T follicular helper cell (primary cell): ENCODE measurements around the gene CDH13.

ENCODE experiments used
- DNase-seq: peaks from one replicate; pipeline ENCODE4 v3.0.0-alpha.2; 2020; ENCODE audit warnings: low read depth

Gene CDH13

DNA sequence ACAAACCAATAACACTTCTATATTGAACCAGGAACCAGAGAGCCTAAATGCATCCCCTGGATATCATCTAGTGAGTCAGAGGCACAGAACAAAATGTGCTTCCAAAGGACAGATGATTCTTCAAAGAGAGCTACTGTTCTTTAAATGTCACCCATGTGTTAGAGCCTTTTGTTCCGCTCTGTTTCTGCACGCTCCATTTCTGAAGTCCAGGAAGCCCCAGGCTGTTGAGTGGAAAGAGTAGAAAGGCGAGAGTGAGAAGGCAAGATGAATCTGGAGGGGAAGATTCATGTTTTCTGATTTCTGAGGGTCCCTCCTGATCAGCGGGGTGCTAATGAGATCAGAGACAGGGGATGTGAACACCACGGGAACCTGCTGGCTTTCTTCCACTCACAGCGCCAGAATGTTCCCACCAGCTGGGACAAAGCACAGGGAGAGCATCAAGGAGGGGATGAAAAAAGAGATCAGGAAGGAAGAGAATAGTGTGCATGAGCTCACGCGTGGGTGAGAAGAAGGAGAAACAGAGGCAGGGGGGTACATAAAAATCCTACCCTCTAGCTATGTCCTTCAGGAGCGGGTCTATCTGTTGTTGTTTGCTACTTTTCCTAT lies 621.1 kb downstream of the CDH13 start:
- DNase-seq = no peak

DNA sequence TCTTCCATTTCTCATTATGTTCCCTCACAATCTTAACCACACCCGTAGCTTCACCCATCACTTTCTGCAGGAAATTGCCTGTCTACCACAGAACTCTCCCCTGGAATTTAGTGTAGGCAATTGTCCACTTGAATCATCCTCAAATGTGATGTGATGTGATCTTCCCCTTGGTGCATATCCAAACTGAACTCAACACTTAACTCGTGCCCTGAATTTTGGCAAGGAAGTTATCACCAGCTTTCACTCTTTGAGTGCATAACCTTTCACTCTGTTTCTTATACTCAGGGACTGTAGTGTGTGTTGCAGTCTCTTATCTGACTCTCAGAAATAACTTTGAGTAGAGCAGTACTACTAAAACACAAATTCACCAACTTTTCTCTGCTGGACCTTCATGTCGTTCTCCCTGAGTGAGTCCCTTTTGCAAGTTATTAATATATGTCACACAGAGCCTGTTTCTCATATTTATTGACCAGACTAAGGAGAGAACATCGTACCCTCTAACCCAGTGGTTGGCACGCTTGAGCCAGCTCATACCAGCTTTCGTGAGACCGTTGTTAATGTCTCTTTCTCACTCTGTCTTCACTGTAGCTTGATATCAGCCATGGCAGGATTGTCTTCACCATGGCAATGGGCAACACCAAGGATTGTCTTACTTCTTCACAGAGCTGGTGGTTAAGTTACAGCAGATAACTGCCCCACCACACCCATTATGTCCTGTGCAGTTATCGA lies 622.1 kb downstream of the CDH13 start:
- no peak for DNase-seq

DNA sequence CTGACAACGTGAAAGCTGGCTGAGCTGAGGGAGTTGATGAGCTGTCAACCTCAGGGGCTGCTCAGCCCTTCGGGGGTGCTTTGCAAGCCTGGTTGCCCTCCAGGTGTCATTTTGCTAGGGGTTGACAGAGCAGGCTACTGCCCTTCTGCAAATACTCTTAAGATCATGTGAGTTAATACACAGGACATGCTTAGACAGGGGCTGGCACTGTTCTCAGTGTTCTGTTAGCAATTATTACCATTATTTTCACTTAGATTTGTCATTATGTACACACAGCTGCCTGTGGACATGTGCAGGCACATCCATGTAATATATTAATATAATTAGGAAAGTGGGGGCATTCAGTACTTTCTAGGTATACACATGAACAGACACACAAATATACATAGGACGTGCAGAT lies 626.8 kb downstream of the CDH13 start:
- DNase-seq = no peak

DNA sequence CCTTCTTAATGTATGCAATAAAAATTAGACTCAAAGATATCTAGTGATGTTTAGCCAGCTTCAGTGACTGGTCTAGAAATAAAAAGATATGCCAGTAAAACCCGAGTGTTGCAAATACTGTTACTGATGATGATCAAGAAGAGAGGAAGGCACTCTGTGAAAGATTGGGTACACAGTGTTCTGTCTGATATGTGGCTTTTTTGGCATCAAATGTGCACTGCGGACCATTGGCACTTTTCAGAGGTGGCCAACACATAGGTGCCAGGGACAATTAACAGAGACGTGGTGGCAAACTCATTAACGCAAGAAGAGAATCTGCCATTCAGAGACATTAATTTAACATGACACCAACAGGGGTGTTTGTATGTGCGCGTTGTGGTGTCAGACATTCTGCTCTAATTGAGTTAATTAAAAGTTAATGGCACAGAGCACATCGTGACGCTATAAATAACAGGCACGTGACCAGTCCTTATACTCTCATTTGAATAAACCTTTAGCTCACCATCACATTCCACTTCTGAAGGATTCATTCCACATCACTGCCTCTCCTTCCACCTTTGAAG lies 631.7 kb downstream of the CDH13 start:
- DNase-seq = no peak

DNA sequence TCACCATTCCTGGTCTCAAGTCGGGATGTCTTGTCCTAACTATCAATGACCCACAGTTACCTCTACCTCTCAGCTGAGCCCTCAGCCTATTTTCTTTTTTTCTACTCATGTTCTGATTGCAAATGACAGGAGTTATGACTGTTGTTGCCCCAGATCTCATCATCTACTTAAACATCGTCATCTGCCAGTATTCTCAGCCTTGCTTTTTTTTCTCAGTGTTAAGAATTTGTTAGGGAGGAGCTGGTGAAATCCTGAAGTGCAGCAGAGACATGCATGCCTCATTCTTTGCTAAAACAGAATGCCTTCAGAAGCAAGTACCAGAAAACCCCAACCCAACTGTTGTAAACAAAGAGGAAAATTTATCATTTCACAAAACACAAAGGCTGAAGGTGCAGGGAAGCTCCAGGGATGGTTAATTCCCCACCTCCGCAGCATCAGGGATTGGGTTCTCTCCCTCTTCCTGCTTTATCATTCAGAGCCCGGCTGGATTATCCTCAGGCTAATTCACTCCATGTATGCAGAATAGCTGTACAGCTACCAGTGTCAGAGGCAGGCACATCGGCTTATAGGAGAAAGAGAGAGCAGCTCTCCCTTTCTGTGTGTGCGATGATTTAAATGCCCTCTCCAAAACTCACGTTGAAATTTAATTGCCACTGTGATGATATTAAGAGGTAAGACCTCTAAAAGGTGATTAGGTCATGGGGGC lies 640.2 kb downstream of the CDH13 start:
- no peak for DNase-seq

DNA sequence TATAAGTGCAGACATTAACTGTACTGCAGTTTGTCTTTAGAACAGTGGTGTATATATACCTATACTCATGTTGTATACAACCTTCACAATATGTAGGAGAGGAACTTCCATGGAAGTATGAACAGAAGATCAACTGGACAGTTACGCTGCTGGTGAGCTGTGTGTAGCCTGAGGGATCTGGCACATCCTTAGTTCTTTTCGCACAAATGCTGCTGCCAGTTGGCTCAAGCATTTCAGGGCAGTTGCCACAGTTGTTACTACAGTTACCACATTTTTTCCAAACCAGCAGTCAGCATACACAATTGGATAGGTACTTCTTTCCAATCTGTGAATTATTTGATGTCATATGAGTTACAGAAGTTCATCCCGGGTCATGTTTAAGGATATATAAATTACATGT lies 641.4 kb downstream of the CDH13 start:
- no peak for DNase-seq

DNA sequence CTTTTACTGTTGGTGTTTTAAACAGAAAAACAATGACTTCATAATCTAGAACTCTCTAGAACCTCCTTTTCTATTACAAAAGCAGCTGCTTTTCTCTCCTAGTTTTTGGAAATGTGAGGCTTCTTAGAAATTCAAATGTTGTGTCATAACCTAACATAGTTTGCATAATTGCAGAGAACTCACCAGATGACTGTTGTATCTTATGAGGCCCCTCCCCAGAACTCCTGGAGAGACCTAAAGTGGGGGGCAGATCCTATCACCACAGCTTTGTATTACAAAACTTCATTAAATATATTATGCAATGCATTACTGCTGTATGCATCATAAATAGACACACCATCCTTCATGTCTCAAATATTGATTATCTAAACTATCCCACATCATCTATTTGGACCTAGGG lies 642.3 kb downstream of the CDH13 start:
- no peak for DNase-seq

DNA sequence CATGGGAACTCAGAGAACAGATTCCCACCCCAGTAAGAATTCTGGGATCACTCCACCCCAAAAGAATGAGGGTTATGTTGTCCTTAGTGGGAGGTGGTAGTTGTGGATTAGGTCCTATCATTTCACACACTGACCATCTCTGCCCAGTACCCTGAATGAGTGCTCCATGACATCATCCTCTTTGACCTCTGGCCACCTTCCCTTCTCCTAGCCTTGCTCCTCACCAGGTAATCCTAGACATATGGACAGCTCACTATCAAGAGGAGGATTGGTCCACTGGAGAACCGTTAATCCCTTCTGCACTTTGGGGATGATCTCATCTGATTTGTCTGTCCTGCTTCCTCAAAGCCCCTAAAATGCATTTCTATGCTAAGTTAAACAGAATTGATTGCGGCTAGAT lies 642.8 kb downstream of the CDH13 start:
- no peak for DNase-seq

DNA sequence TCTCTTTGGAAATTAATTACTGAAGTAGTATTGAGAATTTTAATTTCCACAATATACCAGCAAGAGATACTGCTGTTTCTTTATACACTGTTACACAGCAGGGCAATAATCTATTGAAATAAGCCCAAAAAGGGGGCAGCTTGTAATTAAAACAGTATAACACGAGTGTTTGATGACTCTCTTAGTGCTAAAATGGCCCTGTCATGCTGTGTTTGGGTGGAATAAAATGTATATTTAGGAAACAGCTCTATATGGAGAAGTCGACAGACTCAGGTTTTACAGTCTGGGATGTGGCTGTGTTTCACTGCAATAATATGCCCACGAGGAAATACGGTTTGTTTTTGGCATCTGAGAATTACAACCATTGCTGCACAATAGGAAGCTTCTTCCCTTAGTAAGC lies 643.3 kb downstream of the CDH13 start:
- DNase-seq = no peak

DNA sequence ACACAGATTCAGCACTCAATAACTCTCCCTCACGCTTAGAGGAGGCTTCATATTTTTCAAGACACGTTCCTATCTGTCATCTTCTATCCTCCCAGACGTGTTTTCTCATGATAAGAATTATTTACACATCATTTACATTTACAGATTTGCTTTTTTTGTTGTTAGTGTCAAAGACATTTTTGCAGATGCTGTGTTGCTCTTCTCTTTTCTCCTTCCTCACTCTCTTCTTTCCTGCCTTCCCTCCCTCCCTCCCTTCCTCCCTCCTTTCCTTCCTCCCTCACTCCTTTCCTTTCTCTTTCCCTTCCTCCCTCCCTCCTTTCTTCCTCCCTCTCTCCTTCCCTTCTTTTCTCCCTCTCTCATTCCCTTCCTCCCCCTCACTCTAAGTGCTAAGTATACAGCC lies 643.9 kb downstream of the CDH13 start:
- DNase-seq = no peak

DNA sequence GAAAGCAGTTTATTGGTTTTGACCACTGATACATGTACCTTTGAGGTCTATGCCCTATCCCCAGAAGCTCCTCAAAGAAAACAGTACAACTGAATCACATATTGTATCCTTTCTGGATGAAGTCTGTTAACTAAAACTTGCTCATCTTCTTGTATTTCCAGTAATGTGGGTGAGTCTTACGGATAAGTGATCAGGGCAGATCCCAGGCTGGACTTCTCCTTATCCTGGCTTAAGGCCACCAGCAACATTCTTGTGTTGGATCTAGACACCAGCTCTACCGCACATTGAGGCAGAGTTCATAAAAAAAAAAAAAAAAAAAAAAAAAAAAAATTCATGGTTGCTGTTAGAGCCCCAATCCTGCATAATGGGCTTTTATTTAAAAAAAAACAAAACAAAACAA lies 644.4 kb downstream of the CDH13 start:
- DNase-seq = no peak

DNA sequence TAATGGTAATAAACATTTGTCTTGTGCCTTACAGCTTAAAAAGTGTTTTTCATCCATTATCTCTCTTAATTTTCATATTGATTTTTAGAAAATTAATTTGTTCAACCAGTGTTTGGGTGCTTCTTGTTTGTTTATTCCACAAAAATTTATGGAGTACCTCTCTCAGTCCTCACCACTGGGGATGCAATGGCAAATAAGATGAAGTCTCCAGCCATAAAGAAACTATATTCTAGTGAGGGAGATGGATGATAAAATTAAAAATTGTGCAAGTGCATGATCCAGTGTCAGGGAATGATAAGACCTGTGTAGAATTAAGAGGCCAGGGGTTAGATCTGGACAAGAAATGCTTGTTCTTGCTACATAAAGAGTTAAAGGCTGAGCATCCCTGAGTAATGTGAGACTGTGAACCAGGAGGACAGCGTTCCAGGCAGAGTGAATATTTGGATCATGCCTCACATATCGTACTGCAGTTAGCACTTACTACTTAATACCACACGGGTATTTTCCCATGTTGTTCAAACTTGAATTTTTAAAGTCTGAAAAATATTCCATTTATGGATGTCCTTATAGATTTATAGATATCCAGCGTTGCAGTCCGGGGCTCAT lies 645.3 kb downstream of the CDH13 start:
- DNase-seq = no peak

DNA sequence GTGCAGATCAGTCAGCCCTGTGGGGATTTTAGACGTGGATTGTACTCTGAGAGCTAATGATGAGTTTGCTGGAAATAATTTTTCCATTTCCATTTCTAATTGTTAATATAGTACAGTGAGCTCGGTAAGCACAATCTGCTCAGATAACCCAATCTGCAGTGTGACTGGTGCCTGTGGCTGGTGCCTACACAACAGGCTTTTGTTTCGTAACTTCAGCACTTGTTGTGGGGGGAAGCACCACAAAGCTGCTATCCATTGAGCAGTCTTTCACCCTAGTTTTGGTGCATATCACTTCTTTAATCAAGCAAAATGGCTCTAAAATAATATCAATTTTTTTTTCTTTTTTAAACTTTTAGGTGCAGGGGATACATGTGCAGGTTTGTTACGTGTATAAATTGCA lies 646.1 kb downstream of the CDH13 start:
- DNase-seq = no peak

DNA sequence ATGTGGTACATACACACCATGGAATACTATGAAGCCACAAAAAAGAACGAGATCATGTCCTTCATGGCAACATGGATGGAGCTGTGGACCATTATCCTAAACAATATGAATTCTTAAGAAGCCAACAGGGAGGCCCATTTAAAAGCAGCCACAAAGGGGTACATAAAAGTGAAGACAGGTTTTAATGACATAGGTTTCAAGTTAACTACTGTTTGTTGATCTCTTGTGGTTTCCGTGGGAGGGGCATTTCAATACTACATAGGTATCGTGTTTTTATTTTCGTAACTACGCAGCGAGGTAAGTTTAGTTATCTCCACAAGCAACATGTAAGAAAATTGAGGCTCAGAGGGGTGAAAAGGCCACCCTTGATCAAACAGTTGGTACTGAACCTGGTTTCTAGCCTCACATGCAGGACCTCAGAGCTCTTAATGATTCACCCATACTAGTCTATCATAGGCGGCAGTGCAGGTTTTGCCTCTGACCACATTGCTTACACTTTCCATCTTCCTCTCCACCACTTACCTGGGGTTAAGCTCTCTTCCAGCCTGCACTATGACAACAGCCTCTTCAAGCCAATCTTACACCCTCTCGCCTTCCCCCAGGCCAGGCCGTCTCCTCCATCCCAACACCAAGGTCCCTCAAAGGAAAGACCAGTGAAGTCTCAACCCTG lies 646.9 kb downstream of the CDH13 start:
- no peak for DNase-seq

DNA sequence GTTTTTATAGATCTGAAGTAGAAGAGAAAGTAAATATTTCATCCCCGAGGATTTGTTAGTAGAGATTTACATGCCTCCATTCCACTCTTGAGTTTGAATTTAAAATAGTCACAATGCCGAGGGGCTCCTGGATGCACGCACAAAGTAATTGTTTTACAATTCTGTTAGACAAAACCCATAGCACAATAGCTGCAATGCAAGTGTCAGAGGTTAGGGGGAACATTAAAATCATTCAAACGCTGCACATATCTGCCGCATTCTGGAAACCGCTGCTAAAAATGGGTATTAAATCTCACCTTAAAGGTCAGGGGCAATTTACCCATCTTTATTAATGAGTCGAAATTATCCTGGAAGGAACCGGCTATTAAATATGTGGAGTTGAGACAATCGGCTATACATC lies 652.5 kb downstream of the CDH13 start:
- no peak for DNase-seq

DNA sequence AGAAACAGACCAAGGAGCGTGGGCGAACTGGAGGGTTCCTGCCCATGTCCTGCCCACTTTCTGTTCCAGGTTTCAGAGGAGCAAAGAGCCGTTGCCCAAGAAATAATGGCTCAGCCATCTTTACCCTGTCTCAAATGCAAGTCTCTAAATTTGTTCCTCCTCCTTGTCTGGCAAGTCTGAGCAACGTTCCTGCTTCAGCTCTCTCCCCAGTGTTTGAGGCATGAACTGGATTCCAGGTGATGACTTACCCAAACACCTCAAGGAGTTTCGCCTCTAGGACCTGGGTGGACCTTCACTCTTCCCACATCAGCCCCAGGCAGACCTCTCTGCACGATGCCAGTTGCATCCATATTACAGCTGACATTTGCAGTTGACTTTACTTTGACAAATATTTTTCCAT lies 659.2 kb downstream of the CDH13 start:
- DNase-seq = no peak

DNA sequence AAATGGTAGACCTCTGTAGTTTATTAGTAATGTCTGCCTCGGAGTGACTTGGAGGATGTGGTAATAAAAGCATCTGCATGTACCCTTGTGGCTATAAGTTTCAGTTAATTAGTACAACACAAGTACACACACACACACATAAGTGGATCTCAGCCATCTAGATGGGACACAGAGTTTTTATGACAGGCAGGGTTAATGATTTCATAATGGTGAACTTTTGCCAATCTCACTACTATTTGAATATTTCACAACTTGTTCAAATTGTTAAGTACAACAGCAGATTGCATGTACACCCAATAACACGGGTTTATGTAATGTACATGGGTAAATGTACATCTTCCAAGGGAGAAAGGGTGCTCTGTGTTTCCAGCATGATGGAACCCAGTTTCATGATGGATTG lies 669.7 kb downstream of the CDH13 start:
- DNase-seq = no peak

DNA sequence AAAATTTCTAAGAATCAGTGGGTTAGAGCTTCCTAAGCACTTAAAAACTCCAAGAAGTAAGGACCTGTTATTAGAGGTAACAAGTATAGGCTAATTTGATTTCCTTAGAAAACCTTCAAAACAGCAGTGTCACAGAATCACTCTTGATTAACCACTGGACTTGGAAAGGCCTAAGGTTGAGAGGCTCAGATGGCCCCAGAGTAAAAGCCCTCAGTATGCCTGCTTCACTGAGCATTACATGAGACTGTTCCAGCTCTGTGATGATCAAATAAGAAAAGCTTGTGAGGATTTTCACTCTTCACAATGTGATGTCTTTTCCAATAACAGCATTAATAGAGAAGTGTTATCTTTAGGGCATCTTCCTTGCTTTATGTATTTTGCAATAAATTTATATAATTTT lies 671.8 kb downstream of the CDH13 start:
- no peak for DNase-seq

DNA sequence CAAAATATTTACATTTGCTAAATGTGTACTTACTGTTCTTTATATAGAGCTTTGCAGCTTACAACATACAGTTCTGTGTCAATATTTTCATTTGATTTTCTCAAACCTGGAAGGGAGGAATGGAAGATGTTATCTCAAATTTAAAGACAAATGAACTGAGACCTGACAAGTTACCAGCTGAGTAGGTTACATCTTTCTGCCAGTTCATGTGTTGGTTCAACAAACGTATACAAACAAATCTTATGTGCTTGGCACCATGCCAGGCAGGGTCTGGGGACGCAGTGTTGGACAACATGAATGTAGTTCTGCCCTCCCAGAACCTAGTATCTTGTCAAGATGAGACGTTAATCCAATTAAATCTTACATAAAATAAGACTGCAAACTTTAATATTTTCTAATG lies 673.6 kb downstream of the CDH13 start:
- no peak for DNase-seq

DNA sequence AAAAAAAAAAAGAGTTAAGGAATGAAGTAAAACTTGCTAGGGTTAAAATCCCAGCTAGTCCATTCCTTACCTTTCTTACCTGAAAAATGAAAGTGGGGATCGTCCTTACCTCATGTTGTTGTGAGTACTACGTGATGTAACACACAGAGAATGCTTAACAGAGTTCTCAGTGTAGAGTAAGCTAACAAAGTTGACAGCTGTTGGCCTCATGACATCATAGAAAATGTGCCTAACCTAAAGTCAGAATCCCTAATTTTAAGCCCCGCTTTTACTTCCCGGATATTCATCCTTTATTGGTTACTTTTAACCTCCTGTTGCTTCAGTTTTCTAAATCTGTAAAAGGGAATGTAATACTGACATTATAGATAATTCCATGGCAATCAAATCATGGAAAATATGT lies 675.2 kb downstream of the CDH13 start:
- no peak for DNase-seq

DNA sequence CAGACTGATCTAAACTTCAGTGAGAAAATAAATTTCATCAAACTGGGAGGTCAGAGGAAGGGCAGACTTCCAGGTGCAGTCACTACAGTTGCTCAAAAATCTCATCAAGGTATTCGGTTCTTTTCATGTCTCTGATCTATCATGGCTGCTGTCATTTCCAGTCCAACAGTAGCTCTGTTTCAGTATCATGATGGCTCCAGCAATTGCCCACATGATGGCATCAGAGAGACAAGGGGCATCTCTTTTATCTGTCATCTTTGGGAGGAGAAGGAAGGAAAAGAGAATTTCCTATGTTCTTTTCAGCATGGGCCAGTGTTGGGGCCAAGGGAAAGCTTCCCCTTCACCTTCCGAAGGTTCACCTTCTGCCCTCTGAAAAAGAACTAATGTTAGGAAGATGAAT lies 676.1 kb downstream of the CDH13 start:
- no peak for DNase-seq

DNA sequence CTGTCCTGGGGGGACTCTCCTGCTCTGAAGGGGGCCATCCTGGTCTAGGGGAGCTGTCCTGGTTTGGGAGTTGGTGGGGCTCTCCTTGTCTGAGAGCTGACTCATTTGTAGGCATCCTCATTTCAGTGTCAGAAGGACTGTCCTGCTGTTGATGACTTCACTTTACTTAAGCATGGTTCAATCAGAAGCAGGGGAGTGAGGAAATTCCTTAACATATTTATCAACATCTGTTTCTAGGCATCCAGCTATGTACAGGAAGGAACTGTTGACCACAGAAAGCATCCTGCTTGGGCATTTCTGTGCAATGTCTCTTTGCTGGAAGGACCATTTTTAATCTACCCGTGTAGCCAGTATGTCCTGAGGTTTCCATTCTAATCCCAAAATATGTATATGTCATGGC lies 678.3 kb downstream of the CDH13 start:
- no peak for DNase-seq
